Thyroid gland (tissue), 4 donors: Measurements from ENCODE around the gene FANCD2. TPM values are rescaled to one million over a fixed set of nuclear protein-coding genes. Genes with fewer than 3 reads are reported as not detected.
A peak's percentile ranks its signal among the peaks of the same experiment; 100 is the strongest.

ENCODE experiments used
- DNase-seq, 2 donors: peaks; one replicate each; pipeline ENCODE4 v3.0.0-alpha.2; 2019
- H3K27ac ChIP-seq, 3 donors: fragments of 200-600 bp; sonication (generic); 1 replicate in 2 of 3; 2 replicates in 1 of 3; pipeline ENCODE4 v1.5.1; 2016 to 2019; ENCODE audit warnings: mild to moderate bottlenecking in 1 of 3, moderate library complexity in 1 of 3
- H3K27me3 ChIP-seq: fragments of 200-600 bp; sonication (generic); one replicate; pipeline ENCODE4 v1.5.1; 2019
- H3K36me3 ChIP-seq, 2 donors: fragments of 200-600 bp; sonication (generic); one replicate each; pipeline ENCODE4 v1.5.1; 2016 to 2019
- H3K4me1 ChIP-seq, 2 donors: fragments of 200-600 bp; sonication (generic); one replicate each; pipeline ENCODE4 v1.5.1; 2017 to 2019
- H3K4me3 ChIP-seq, 3 donors: fragments of 200-600 bp; sonication (generic); replicated peaks in 1 of 3; 1 replicate in 2 of 3; 2 replicates in 1 of 3; pipeline ENCODE4 v1.5.1; 2016; ENCODE audit warnings: mild to moderate bottlenecking in 1 of 3
- H3K9me3 ChIP-seq: fragments of 200-600 bp; sonication (generic); one replicate; pipeline ENCODE4 v1.5.1; 2017
- CTCF ChIP-seq, 6 experiments: fragments of 200-600 bp in 3 of 6; fragments of 450-650 bp in 3 of 6; sonication (generic) in 3 of 6; IDR thresholded peaks; one replicate each; pipeline ENCODE4 v1.5.1; 2016 to 2019; ENCODE audit warnings: antibody characterized with exemption in 6 of 6, mild to moderate bottlenecking in 2 of 6, inconsistent platforms in 1 of 6, moderate library complexity in 1 of 6
- POLR2A ChIP-seq, 2 donors: fragments of 450-650 bp; IDR thresholded peaks; one replicate each; pipeline ENCODE4 v1.6.1; 2017; ENCODE audit warnings: antibody characterized with exemption in 2 of 2, mild to moderate bottlenecking in 2 of 2, moderate library complexity in 1 of 2
- WGBS, 2 donors: methylation state at CpG; one replicate each; pipeline ENCODE4 v1.1.5; 2017; 5-methylcytosine and 5-hydroxymethylcytosine counted together
- intact Hi-C: fragments of 100-400 bp; cut with DNase I; formaldehyde crosslinking; loops from one replicate; pipeline ENCODE4 v1.15.1; 2023
- total RNA-seq, 4 donors: library from RNA; depleted of rRNA; stranded (reverse); fragments of >200 nt; gene quantifications; one replicate each; pipeline ENCODE4 v1.2.3, GENCODE V29; 2016

The FANCD2 gene
- total RNA-seq, 4 donors from 2014 or later: 2.0 to 7.9 (median 4.4) TPM

- H3K36me3 ChIP-seq: no peaks in the 10 kb centered on the region
Observed at GRCh38 chr3:10140996-10141546, 114.8 kb downstream of the FANCD2 start.

GRCh38 chr3:10142707-10143560, 116.7 kb downstream of the FANCD2 start:
- intact Hi-C loops: loop anchor here (10.0 kb wide), 1 partner anchor 118 kb away; the partner anchor contains the start of gene FANCD2

More at GRCh38 chr3:10140996-10141546, 114.8 kb downstream of the FANCD2 start:
- no peak for DNase-seq
- 87 to 89% methylated on average over 23 of the region's 23 CpGs for WGBS, 2 donors
- peak overlapping the region in 1 of 3 donors; percentile 73 for H3K4me3 ChIP-seq
- intact Hi-C loops: loop anchor here (10.0 kb wide), 1 partner anchor 116 kb away; the partner anchor contains the start of gene FANCD2
- H3K4me1 ChIP-seq: peaks cover 13 to 19% of the 10 kb centered on the region in 2 donors
- no peaks in the 10 kb centered on the region for H3K9me3 ChIP-seq
- H3K27ac ChIP-seq: peak overlapping the region in 2 of 3 donors; percentile 87 to 89
- TF ChIP-seq CTCF (IDR thresholded peaks at IDR 0.05) (no peak), POLR2A (IDR thresholded peaks at IDR 0.05) (no peak)
- no peaks in the 10 kb centered on the region for H3K27me3 ChIP-seq

GRCh38 chr3:10145685-10146084, 119.4 kb downstream of the FANCD2 start:
- intact Hi-C loops: loop anchor here (10.0 kb wide), 1 partner anchor 121 kb away; the partner anchor contains the start of gene FANCD2
- Histone ChIP-seq H3K4me3 (no peak overlapping the region), H3K27ac (no peak overlapping the region), H3K4me1 (peaks cover 13 to 19% of the 10 kb centered on the region in 2 donors), H3K36me3 (peaks cover 15 to 19% of the 10 kb centered on the region in 2 donors), H3K9me3 (no peaks in the 10 kb centered on the region), H3K27me3 (no peaks in the 10 kb centered on the region)
- 86 to 89% methylated on average over 4 of the region's 4 CpGs for WGBS, 2 donors
- TF ChIP-seq POLR2A (IDR thresholded peaks at IDR 0.05) (no peak), CTCF (IDR thresholded peaks at IDR 0.05) (no peak)
- DNase-seq: no peak

More at GRCh38 chr3:10142707-10143560, 116.7 kb downstream of the FANCD2 start:
- Histone ChIP-seq H3K27ac (peak overlapping the region in 1 of 3 donors; percentile 87), H3K9me3 (no peaks in the 10 kb centered on the region), H3K4me3 (peak overlapping the region in 1 of 3 donors; percentile 73), H3K27me3 (no peaks in the 10 kb centered on the region), H3K36me3 (peaks cover 0 to 2% of the 10 kb centered on the region in 2 donors), H3K4me1 (peaks cover 13 to 19% of the 10 kb centered on the region in 2 donors)
- WGBS, 2 donors: 75 to 82% methylated on average over 29 of the region's 29 CpGs
- peak in 1 of 2 donors; percentile 15 for DNase-seq
- TF ChIP-seq CTCF (IDR thresholded peaks at IDR 0.05) (no peak), POLR2A (IDR thresholded peaks at IDR 0.05) (no peak)

GRCh38 chr3:10149226-10149625, 123.0 kb downstream of the FANCD2 start:
- Histone ChIP-seq H3K9me3 (no peaks in the 10 kb centered on the region), H3K27me3 (no peaks in the 10 kb centered on the region), H3K27ac (no peak overlapping the region), H3K4me3 (no peak overlapping the region), H3K4me1 (peaks cover 0 to 2% of the 10 kb centered on the region in 2 donors), H3K36me3 (peaks cover 22 to 46% of the 10 kb centered on the region in 2 donors)
- no peak for DNase-seq
- no peak for TF ChIP-seq POLR2A (IDR thresholded peaks at IDR 0.05)
- TF ChIP-seq CTCF (IDR thresholded peaks at IDR 0.05): no peak
- intact Hi-C loops: loop anchor here (10.0 kb wide), 1 partner anchor 124 kb away; the partner anchor contains the start of gene FANCD2
- 95 to 97% methylated on average over 8 of the region's 8 CpGs for WGBS, 2 donors
